Glutamatergic neuron (in vitro differentiated cells): Measurements from ENCODE around the gene SEMA4A. TPM values are rescaled to one million over a fixed set of nuclear protein-coding genes. Genes with fewer than 3 reads are reported as not detected.

ENCODE experiments used
- DNase-seq: peaks from one replicate; pipeline ENCODE4 v3.0.0; 2022
- H3K27ac Mint-ChIP-seq: one replicate; pipeline ENCODE4 v1.8.0; 2020; ENCODE audit warnings: mild to moderate bottlenecking, mixed read lengths, inconsistent platforms; ENCODE audit not compliant: unreplicated experiment
- H3K27me3 Mint-ChIP-seq: one replicate; pipeline ENCODE4 v1.8.0; 2020; ENCODE audit warnings: mild to moderate bottlenecking, moderate library complexity, mixed read lengths, inconsistent platforms; ENCODE audit not compliant: unreplicated experiment
- H3K36me3 Mint-ChIP-seq: one replicate; pipeline ENCODE4 v1.8.0; 2020; ENCODE audit warnings: mild to moderate bottlenecking, mixed read lengths, inconsistent platforms; ENCODE audit not compliant: unreplicated experiment
- H3K4me1 Mint-ChIP-seq: one replicate; pipeline ENCODE4 v1.8.0; 2020; ENCODE audit warnings: mild to moderate bottlenecking, low read depth, mixed read lengths, inconsistent platforms; ENCODE audit not compliant: unreplicated experiment
- H3K4me3 Mint-ChIP-seq: one replicate; pipeline ENCODE4 v1.8.0; 2020; ENCODE audit warnings: mild to moderate bottlenecking, mixed read lengths, inconsistent platforms; ENCODE audit not compliant: unreplicated experiment
- H3K9me3 Mint-ChIP-seq: one replicate; pipeline ENCODE4 v1.8.0; 2020; ENCODE audit warnings: mild to moderate bottlenecking, moderate library complexity, mixed read lengths, inconsistent platforms; ENCODE audit not compliant: unreplicated experiment
- total RNA-seq: library from RNA; stranded (reverse); fragmentation: NEBNext Ultra II Directional; extraction: Animal tissue kit (Norgen Biotek cat#: 25700); gene quantifications from one replicate; pipeline ENCODE4 v1.2.1, GENCODE V29; 2021; ENCODE audit not compliant: unreplicated experiment
- TF ChIP-seq, protein P1 (sequence below): fragments of 200-600 bp; sonication (generic); IDR thresholded peaks from one replicate; pipeline ENCODE4 v1.5.0; 2021; ENCODE audit not compliant: partially characterized antibody, unreplicated experiment

Gene SEMA4A
- total RNA-seq, 1 donor from 2014 or later: 4.0 TPM

DNA sequence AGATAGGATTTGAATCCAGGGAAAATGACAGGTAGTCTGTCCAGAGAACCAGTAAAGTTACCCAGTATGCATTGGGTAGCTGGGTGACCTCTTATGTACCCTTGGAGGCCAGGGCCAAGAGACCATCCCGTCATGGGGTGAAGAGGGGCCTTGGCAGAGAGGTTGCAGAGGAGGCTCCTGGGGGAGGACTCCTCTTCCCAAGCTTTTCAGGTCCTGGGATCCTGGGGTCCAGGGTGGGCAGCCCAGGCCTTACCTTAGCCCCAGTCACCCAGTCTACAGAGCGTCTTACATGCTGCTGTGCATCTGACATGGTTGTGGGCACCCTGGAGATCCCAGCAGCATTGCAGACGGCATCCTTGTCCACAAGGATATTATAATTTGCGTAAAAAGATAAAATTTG is 73.4 kb downstream of the SEMA4A start:
- Mint-ChIP-seq H3K4me3 (no peak overlapping the region), H3K36me3 (no peaks in the 10 kb centered on the region), H3K4me1 (peaks cover 10% of the 10 kb centered on the region), H3K27me3 (peaks cover 2% of the 10 kb centered on the region), H3K9me3 (peaks cover 2% of the 10 kb centered on the region), H3K27ac (no peak overlapping the region)
- TF ChIP-seq, protein P1, sequence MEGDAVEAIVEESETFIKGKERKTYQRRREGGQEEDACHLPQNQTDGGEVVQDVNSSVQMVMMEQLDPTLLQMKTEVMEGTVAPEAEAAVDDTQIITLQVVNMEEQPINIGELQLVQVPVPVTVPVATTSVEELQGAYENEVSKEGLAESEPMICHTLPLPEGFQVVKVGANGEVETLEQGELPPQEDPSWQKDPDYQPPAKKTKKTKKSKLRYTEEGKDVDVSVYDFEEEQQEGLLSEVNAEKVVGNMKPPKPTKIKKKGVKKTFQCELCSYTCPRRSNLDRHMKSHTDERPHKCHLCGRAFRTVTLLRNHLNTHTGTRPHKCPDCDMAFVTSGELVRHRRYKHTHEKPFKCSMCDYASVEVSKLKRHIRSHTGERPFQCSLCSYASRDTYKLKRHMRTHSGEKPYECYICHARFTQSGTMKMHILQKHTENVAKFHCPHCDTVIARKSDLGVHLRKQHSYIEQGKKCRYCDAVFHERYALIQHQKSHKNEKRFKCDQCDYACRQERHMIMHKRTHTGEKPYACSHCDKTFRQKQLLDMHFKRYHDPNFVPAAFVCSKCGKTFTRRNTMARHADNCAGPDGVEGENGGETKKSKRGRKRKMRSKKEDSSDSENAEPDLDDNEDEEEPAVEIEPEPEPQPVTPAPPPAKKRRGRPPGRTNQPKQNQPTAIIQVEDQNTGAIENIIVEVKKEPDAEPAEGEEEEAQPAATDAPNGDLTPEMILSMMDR: no peak
- no peak for DNase-seq

Other genes with a start within 250 kb of the SEMA4A start
- gene RIT1, start 242.2 kb upstream of the SEMA4A start, total RNA-seq: 35.9 TPM
- 51.8 TPM for gene KHDC4, start 219.2 kb upstream of the SEMA4A start, total RNA-seq
- not detected for gene RXFP4, start 211.9 kb upstream of the SEMA4A start, total RNA-seq
- gene ARHGEF2, start 175.0 kb upstream of the SEMA4A start, total RNA-seq: 222 TPM
- 199 TPM for gene SSR2, start 132.6 kb upstream of the SEMA4A start, total RNA-seq
- gene UBQLN4, start 99.8 kb upstream of the SEMA4A start, total RNA-seq: 52.4 TPM
- gene LAMTOR2, start 98.8 kb upstream of the SEMA4A start, total RNA-seq: 47.0 TPM
- not detected for gene RAB25, start 92.4 kb upstream of the SEMA4A start, total RNA-seq
- gene MEX3A, start 71.1 kb upstream of the SEMA4A start, total RNA-seq: 114 TPM
- gene LMNA, start 38.9 kb upstream of the SEMA4A start, total RNA-seq: 47.7 TPM
- gene SLC25A44, start 40.5 kb downstream of the SEMA4A start, total RNA-seq: 66.0 TPM
- 31.6 TPM for gene PMF1, start 59.4 kb downstream of the SEMA4A start, total RNA-seq
- gene BGLAP, start 88.6 kb downstream of the SEMA4A start, total RNA-seq: not detected
- 10.8 TPM for gene PAQR6, start 94.5 kb downstream of the SEMA4A start, total RNA-seq
- 86.6 TPM for gene SMG5, start 129.2 kb downstream of the SEMA4A start, total RNA-seq
- gene TMEM79, start 130.7 kb downstream of the SEMA4A start, total RNA-seq: 2.4 TPM
- gene GLMP, start 142.1 kb downstream of the SEMA4A start, total RNA-seq: 35.4 TPM
- not detected for gene VHLL, start 145.7 kb downstream of the SEMA4A start, total RNA-seq
- 347 TPM for gene CCT3, start 184.7 kb downstream of the SEMA4A start, total RNA-seq
- gene TSACC, start 184.9 kb downstream of the SEMA4A start, total RNA-seq: not detected
- not detected for gene RHBG, start 215.6 kb downstream of the SEMA4A start, total RNA-seq